Retinal pigment epithelial cell (primary cell): ENCODE measurements around the gene UMPS.

ENCODE experiments used
- DNase-seq: peaks from one replicate; pipeline ENCODE4 v3.0.0-alpha.2; 2010; ENCODE audit warnings: low read depth
- H3K4me3 ChIP-seq: 2 replicates; pipeline ENCODE4 v1.5.1; 2011; ENCODE audit warnings: mild to moderate bottlenecking, low read length, control low read depth, moderate library complexity
- TF ChIP-seq, protein P1 (sequence below): conservative IDR thresholded peaks from 2 replicates; pipeline ENCODE4 v1.5.1; 2011; ENCODE audit warnings: low read depth, low read length, control low read depth, inconsistent platforms

Gene UMPS

DNA sequence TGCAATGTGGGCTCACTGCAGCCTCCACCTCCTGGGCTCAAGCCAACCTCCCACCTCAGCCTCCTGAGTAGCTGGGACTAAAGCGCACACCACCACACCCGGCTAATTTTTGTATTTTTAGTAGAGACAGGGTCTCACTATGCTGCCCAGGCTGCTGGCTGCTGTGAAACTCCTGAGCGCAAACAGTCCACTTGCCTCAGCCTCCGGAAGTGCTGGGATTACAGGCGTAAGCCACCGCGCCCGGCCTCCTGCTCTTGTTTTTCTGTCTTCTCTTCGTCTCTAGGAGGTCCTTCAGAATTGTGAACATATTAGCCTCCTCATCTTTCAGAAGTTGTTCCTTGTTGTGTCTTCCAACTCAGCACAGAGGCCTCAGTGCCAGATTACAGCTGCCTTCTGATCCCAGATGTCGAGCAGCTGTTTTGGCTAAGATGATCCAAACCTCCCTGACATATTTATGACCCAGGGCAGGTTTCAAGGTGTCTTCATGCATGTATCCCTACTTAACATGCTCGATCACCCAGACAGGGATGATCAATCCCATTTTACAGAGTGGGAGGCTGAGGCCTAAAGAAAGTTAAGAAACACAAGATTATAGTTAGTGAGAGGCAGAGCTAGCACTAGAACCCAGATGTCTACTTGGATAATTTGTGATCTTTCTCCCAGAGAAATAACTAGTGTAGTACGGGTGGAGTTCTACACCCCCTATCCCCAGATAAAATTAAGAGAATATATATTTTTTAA, 32.1 kb upstream of the UMPS start:
- TF ChIP-seq, protein P1, sequence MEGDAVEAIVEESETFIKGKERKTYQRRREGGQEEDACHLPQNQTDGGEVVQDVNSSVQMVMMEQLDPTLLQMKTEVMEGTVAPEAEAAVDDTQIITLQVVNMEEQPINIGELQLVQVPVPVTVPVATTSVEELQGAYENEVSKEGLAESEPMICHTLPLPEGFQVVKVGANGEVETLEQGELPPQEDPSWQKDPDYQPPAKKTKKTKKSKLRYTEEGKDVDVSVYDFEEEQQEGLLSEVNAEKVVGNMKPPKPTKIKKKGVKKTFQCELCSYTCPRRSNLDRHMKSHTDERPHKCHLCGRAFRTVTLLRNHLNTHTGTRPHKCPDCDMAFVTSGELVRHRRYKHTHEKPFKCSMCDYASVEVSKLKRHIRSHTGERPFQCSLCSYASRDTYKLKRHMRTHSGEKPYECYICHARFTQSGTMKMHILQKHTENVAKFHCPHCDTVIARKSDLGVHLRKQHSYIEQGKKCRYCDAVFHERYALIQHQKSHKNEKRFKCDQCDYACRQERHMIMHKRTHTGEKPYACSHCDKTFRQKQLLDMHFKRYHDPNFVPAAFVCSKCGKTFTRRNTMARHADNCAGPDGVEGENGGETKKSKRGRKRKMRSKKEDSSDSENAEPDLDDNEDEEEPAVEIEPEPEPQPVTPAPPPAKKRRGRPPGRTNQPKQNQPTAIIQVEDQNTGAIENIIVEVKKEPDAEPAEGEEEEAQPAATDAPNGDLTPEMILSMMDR, result no peak
- no peak overlapping the region for H3K4me3 ChIP-seq

GRCh38 chr3:124699051-124699450, 31.2 kb upstream of the UMPS start:
- no peak for DNase-seq

More for the DNA sequence above, 32.1 kb upstream of the UMPS start:
- no peak for DNase-seq

GRCh38 chr3:124699686-124700396, 30.4 kb upstream of the UMPS start:
- TF ChIP-seq, protein P1, result no peak
- no peak for DNase-seq

More at GRCh38 chr3:124699051-124699450, 31.2 kb upstream of the UMPS start:
- TF ChIP-seq, protein P1, result no peak
- H3K4me3 ChIP-seq, result no peak overlapping the region

DNA sequence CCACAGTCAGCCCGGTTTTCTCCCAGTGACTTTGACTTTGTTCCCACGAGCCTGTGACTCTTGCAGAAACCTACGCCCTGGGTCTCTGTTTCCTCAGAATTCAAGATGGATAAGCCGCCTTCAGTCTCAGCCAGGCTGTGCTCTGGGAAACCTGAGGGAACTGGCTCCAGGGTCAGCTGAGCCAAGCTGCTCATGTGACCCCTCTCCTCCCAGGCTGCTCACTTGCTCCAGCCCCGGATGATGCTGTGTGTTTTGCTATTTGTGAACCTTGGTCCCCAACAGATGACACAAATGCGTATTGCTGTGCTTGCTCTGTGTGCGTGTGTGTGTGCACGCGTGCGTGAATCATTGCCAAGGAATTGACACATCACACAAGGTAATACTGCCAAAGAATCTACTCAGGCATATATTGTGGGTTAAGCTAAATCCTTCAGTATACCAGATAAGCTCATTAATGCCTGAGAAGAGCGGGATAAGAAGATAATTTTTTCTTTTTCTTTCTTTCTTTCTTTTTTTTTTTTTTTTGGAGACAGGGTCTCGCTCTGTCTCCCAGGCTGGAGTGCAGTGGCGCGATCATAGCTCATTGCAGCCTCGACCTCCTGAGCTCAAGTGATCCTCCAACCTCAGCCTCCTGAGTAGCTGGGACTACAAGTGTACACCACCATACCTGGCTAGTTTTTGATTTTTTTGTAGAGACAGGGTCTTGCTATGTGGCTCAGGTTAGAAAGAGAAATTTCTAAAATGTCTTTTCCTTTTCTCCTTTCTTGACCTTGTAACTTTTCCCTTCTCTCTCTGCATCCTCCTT, 29.2 kb upstream of the UMPS start:
- TF ChIP-seq, protein P1, result no peak
- peak overlapping the region; percentile 15 for H3K4me3 ChIP-seq
- peak; percentile 97 for DNase-seq

More at GRCh38 chr3:124699686-124700396, 30.4 kb upstream of the UMPS start:
- no peak overlapping the region for H3K4me3 ChIP-seq

DNA sequence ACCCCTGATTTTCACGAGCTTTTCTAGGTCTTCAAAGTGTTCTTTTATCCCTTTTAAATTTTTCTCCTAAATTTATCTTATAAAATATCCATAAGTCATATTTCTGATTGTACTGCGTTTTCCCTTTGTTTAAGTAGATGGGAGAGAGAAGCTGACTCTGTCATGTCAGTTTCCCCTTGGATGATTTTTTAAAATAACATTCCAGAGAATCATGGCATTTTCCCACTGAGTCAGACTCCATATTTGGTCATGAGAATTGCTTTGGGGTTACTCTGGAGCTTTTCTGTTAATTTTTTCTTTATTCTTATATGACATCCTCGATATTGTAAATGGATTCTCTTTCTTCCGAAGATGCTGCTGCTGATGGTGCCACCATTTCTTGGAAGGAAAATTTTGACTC, 28.6 kb upstream of the UMPS start:
- TF ChIP-seq, protein P1, result no peak
- no peak overlapping the region for H3K4me3 ChIP-seq
- DNase-seq, result no peak

GRCh38 chr3:124702950-124703349, 27.3 kb upstream of the UMPS start:
- TF ChIP-seq, protein P1, result no peak
- no peak for DNase-seq
- H3K4me3 ChIP-seq, result no peak overlapping the region
